Liver (tissue), 9 donors: ENCODE data around the gene MDN1. TPM values are rescaled to one million over a fixed set of nuclear protein-coding genes. Genes with fewer than 3 reads are reported as not detected.

Experiments
- DNase-seq: peaks from one replicate; pipeline ENCODE4 v3.0.0-alpha.2; 2017; ENCODE audit warnings: low spot score
- H3K27ac ChIP-seq, 2 donors: one replicate each; pipeline ENCODE4 v1.7.0; 2013; ENCODE audit warnings: inconsistent platforms in 2 of 2, low read length in 2 of 2, control low read depth in 1 of 2, low read depth in 1 of 2, mild to moderate bottlenecking in 1 of 2
- H3K27me3 ChIP-seq, 4 donors: one replicate each; pipeline versions ENCODE4 v1.6.1 to v1.7.0; 2013; ENCODE audit warnings: low read length in 3 of 4, inconsistent platforms in 1 of 4, mild to moderate bottlenecking in 1 of 4, moderate library complexity in 1 of 4; ENCODE audit not compliant: control insufficient read depth in 4 of 4, insufficient read depth in 4 of 4
- H3K36me3 ChIP-seq, 4 donors: one replicate each; pipeline versions ENCODE4 v1.6.1 to v1.7.0; 2013; ENCODE audit warnings: low read length in 3 of 4, mild to moderate bottlenecking in 3 of 4, low read depth in 1 of 4, moderate library complexity in 1 of 4; ENCODE audit not compliant: control insufficient read depth in 4 of 4, insufficient read depth in 3 of 4
- H3K4me1 ChIP-seq, 4 donors: one replicate each; pipeline versions ENCODE4 v1.6.1 to v1.7.0; 2013; ENCODE audit warnings: low read length in 3 of 4, mild to moderate bottlenecking in 3 of 4, moderate library complexity in 1 of 4; ENCODE audit not compliant: control insufficient read depth in 4 of 4, insufficient read depth in 4 of 4
- H3K4me3 ChIP-seq, 3 donors: one replicate each; pipeline versions ENCODE4 v1.6.1 to v1.7.0; 2013; ENCODE audit warnings: low read length in 3 of 3, control low read depth in 1 of 3, low read depth in 1 of 3, mild to moderate bottlenecking in 1 of 3
- H3K9ac ChIP-seq, 2 donors: one replicate each; pipeline ENCODE4 v1.7.0; 2013; ENCODE audit warnings: low read length in 2 of 2, mild to moderate bottlenecking in 2 of 2, moderate library complexity in 2 of 2, control low read depth in 1 of 2, low read depth in 1 of 2
- H3K9me3 ChIP-seq, 4 donors: one replicate each; pipeline versions ENCODE4 v1.6.1 to v1.7.0; 2013; ENCODE audit warnings: low read length in 3 of 4; ENCODE audit not compliant: control insufficient read depth in 4 of 4
- EGR1 ChIP-seq, 2 donors: IDR thresholded peaks; 2 replicates each; pipeline ENCODE4 v1.6.1; 2016 to 2018; ENCODE audit warnings: antibody characterized with exemption in 2 of 2, low read depth in 2 of 2
- FOXA1 ChIP-seq: IDR thresholded peaks from 2 replicates; pipeline ENCODE4 v1.6.1; 2016; ENCODE audit warnings: antibody characterized with exemption
- FOXA2 ChIP-seq: IDR thresholded peaks from 2 replicates; pipeline ENCODE4 v1.6.1; 2016; ENCODE audit warnings: antibody characterized with exemption
- GABPA ChIP-seq, 2 donors: IDR thresholded peaks in 1 of 2; conservative IDR thresholded peaks in 1 of 2; 2 replicates each; pipeline ENCODE4 v1.6.1; 2016; ENCODE audit warnings: antibody characterized with exemption in 2 of 2, mild to moderate bottlenecking in 1 of 2, moderate library complexity in 1 of 2
- HNF4A ChIP-seq, 2 donors: conservative IDR thresholded peaks; 2 replicates each; pipeline ENCODE4 v1.6.1; 2016; ENCODE audit warnings: antibody characterized with exemption in 2 of 2, mild to moderate bottlenecking in 2 of 2
- HNF4G ChIP-seq: IDR thresholded peaks from 2 replicates; pipeline ENCODE4 v1.6.1; 2016; ENCODE audit warnings: antibody characterized with exemption
- JUND ChIP-seq, 2 donors: IDR thresholded peaks; 2 replicates each; pipeline ENCODE4 v1.6.1; 2016; ENCODE audit warnings: antibody characterized with exemption in 2 of 2
- NR2F2 ChIP-seq: IDR thresholded peaks from 2 replicates; pipeline ENCODE4 v1.6.1; 2016; ENCODE audit warnings: antibody characterized with exemption
- RAD21 ChIP-seq, 2 donors: IDR thresholded peaks; 2 replicates each; pipeline ENCODE4 v1.6.1; 2016; ENCODE audit warnings: antibody characterized with exemption in 2 of 2, mild to moderate bottlenecking in 2 of 2
- REST ChIP-seq: IDR thresholded peaks from 2 replicates; pipeline ENCODE4 v1.6.1; 2016; ENCODE audit warnings: antibody characterized with exemption, mild to moderate bottlenecking
- RXRA ChIP-seq, 2 donors: IDR thresholded peaks; 2 replicates each; pipeline ENCODE4 v1.6.1; 2017 to 2018; ENCODE audit warnings: antibody characterized with exemption in 2 of 2, mild to moderate bottlenecking in 1 of 2
- SP1 ChIP-seq: IDR thresholded peaks from 2 replicates; pipeline ENCODE4 v1.6.1; 2018; ENCODE audit warnings: antibody characterized with exemption, mild to moderate bottlenecking
- TAF1 ChIP-seq: conservative IDR thresholded peaks from 2 replicates; pipeline ENCODE4 v1.6.1; 2016; ENCODE audit warnings: antibody characterized with exemption, mild to moderate bottlenecking
- YY1 ChIP-seq: IDR thresholded peaks from 2 replicates; pipeline ENCODE4 v1.6.1; 2016; ENCODE audit warnings: antibody characterized with exemption, mild to moderate bottlenecking
- WGBS: extraction: QIAGEN DNeasy Blood & Tissue Kit; methylation state at CpG from one replicate; pipeline ENCODE4 v1.1.7; 2013; 5-methylcytosine and 5-hydroxymethylcytosine counted together
- polyA plus RNA-seq, 2 donors: library from polyadenylated mRNA; stranded (reverse) in 1 of 2; unstranded in 1 of 2; fragments of 200-250 nt in 1 of 2; fragments of >200 nt in 1 of 2; fragmentation: Nextera tagmentation in 1 of 2; extraction: Ambion mirVana in 1 of 2; gene quantifications; one replicate each; pipeline versions ENCODE4 v1.2.1 to v1.2.3, GENCODE V29; 2013 to 2015
- total RNA-seq, 2 donors: library from RNA; depleted of rRNA; stranded (reverse); fragments of >200 nt; gene quantifications; one replicate each; pipeline ENCODE4 v1.2.3, GENCODE V29; 2014
- TF ChIP-seq, protein P1 (sequence below): IDR thresholded peaks from 2 replicates; pipeline ENCODE4 v1.6.1; 2016; ENCODE audit warnings: antibody characterized with exemption
- TF ChIP-seq, protein P2 (sequence below): IDR thresholded peaks from 2 replicates; pipeline ENCODE4 v1.6.1; 2016; ENCODE audit warnings: antibody characterized with exemption
- TF ChIP-seq, protein P3 (sequence below): IDR thresholded peaks from 2 replicates; pipeline ENCODE4 v1.6.1; 2016; ENCODE audit warnings: antibody characterized with exemption
- TF ChIP-seq, protein P4 (sequence below): fragments of 150-350 bp; IDR thresholded peaks from 2 replicates; pipeline ENCODE4 v1.5.1; 2017; ENCODE audit warnings: improper control_type of control experiment, low read depth, low read length; ENCODE audit not compliant: missing input control
- donor health status: healthy.
- donor health status: healthy.
- donor health status: healthy.
- donor health status: healthy.
- donor health status: healthy.

Gene MDN1
- total and polyA plus RNA-seq, 4 donors, result 5.4 to 48.9 (median 22.8) TPM

DNA sequence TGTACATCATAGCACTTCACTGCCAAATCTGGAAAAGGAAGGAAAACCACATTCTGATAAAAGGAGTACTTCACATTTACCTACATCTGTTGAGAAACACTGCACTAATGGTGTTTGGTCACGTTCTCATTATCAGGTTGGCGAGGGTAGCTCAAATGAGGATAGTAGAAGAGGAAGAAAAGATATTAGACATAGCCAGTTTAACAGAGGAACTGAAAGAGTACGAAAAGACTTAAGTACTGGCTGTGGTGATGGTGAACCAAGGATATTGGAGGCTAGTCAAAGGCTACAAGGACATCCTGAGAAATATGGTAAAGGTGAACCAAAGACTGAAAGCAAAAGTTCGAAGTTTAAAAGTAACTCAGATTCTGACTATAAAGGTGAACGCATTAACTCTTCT is 42.7 kb upstream of the MDN1 start (continued):
- TF ChIP-seq, protein P1, sequence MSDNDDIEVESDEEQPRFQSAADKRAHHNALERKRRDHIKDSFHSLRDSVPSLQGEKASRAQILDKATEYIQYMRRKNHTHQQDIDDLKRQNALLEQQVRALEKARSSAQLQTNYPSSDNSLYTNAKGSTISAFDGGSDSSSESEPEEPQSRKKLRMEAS, result no peak

DNA sequence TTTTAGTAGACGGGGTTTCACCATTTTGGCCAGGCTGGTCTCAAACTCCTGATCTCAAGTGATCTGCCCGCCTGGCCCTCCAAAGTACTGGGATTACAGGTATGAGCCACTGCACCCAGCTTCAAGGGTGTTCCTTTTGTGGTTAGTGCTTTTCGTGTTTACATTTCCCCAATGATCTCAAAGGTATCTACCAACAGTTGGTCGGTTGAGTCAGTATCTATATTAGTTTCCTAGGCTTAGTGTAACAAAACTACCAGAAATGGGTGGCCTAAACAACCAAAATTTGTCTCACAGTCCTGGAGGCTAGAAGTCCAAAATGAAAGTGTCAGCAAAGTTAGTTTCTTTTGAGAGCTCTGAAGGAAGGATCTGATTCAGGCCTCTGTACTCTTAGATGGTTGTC is 40.1 kb upstream of the MDN1 start:
- Histone ChIP-seq H3K27ac (no peak overlapping the region), H3K9me3 (no peaks in the 10 kb centered on the region), H3K27me3 (no peaks in the 10 kb centered on the region), H3K9ac (no peak overlapping the region), H3K36me3 (peaks cover 11 to 46% (median 32%) of the 10 kb centered on the region in 4 donors), H3K4me1 (no peaks in the 10 kb centered on the region), H3K4me3 (no peak overlapping the region)
- TF ChIP-seq JUND (IDR thresholded peaks at IDR 0.05), result no peak
- TF ChIP-seq RAD21 (IDR thresholded peaks at IDR 0.05), result no peak
- TF ChIP-seq, protein P2, sequence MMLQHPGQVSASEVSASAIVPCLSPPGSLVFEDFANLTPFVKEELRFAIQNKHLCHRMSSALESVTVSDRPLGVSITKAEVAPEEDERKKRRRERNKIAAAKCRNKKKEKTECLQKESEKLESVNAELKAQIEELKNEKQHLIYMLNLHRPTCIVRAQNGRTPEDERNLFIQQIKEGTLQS, result no peak
- TF ChIP-seq EGR1 (IDR thresholded peaks at IDR 0.05; ENCODE audit: low read depth in 2 of 2), result no peak
- no peak for TF ChIP-seq FOXA1
- TF ChIP-seq FOXA2, result no peak
- TF ChIP-seq, protein P1, result no peak
- TF ChIP-seq NR2F2, result no peak
- no peak for TF ChIP-seq SP1
- TF ChIP-seq REST, result no peak
- TF ChIP-seq GABPA (IDR thresholded peaks at IDR 0.05 in 1 of 2, conservative IDR thresholded peaks at IDR 0.05 in 1 of 2), result no peak
- no peak for TF ChIP-seq TAF1
- TF ChIP-seq, protein P3, sequence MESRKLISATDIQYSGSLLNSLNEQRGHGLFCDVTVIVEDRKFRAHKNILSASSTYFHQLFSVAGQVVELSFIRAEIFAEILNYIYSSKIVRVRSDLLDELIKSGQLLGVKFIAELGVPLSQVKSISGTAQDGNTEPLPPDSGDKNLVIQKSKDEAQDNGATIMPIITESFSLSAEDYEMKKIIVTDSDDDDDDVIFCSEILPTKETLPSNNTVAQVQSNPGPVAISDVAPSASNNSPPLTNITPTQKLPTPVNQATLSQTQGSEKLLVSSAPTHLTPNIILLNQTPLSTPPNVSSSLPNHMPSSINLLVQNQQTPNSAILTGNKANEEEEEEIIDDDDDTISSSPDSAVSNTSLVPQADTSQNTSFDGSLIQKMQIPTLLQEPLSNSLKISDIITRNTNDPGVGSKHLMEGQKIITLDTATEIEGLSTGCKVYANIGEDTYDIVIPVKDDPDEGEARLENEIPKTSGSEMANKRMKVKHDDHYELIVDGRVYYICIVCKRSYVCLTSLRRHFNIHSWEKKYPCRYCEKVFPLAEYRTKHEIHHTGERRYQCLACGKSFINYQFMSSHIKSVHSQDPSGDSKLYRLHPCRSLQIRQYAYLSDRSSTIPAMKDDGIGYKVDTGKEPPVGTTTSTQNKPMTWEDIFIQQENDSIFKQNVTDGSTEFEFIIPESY, result no peak
- TF ChIP-seq RXRA (IDR thresholded peaks at IDR 0.05), result no peak
- no peak for TF ChIP-seq HNF4G
- TF ChIP-seq HNF4A (conservative IDR thresholded peaks at IDR 0.05), result no peak
- TF ChIP-seq, protein P4, sequence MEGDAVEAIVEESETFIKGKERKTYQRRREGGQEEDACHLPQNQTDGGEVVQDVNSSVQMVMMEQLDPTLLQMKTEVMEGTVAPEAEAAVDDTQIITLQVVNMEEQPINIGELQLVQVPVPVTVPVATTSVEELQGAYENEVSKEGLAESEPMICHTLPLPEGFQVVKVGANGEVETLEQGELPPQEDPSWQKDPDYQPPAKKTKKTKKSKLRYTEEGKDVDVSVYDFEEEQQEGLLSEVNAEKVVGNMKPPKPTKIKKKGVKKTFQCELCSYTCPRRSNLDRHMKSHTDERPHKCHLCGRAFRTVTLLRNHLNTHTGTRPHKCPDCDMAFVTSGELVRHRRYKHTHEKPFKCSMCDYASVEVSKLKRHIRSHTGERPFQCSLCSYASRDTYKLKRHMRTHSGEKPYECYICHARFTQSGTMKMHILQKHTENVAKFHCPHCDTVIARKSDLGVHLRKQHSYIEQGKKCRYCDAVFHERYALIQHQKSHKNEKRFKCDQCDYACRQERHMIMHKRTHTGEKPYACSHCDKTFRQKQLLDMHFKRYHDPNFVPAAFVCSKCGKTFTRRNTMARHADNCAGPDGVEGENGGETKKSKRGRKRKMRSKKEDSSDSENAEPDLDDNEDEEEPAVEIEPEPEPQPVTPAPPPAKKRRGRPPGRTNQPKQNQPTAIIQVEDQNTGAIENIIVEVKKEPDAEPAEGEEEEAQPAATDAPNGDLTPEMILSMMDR, result no peak
- no peak for TF ChIP-seq YY1
- 94% methylated on average over 4 of the region's 4 CpGs for WGBS
- DNase-seq, result no peak
